ENCODE results near the gene FAM9C. TPM values are rescaled to one million over a fixed set of nuclear protein-coding genes. Genes with fewer than 3 reads are reported as not detected.
A peak's percentile ranks its signal among the peaks of the same experiment; 100 is the strongest.
"Not testable (repeated sequence)": the region's sequence is repeated elsewhere in the genome, so short reads cannot be mapped to it uniquely, and the experiment has no call there.

Gene FAM9C
- total RNA-seq (2014; rRNA removed; shearing (Covaris generic)): under 0.01 TPM in 1 of 2 replicates, not detected in the other

GRCh38 chrX:13044441-13044840 lies at the start of gene FAM9C:
Gene FAM9C (minus strand): TSS chrX:13044620. CDS start chrX:13043789, 831 bp downstream.
- no peak for DNase-seq (ENCODE audit: low read depth)

- no peak for DNase-seq (ENCODE audit: low read depth)
Measured at GRCh38 chrX:13093529-13094140, 49.2 kb upstream of the FAM9C start.

DNA sequence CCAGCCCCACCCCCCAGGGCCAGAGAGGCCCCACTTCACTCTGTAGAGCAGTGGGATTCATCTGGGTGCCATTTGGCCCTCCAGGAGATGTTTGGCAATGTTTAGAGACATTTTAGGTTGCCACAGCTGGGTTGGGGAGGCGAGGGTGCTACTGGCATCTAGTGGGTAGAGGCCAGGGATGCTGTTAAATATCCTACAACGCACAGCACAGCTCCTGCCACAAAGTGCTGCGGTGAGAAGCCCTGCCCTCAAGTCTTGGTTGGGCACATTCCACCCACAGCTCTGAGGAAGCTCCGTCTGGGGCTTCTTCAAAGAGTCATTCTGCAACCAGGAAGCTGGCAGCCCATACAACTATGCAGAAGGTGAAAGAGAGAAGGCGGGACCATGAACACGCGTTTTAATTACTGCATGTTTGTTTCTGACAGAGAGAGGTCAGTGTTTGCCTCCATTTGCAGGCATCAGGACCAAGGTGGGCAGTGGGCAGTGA lies 48.1 kb upstream of the FAM9C start:
- no peak for DNase-seq (ENCODE audit: low read depth)

DNA sequence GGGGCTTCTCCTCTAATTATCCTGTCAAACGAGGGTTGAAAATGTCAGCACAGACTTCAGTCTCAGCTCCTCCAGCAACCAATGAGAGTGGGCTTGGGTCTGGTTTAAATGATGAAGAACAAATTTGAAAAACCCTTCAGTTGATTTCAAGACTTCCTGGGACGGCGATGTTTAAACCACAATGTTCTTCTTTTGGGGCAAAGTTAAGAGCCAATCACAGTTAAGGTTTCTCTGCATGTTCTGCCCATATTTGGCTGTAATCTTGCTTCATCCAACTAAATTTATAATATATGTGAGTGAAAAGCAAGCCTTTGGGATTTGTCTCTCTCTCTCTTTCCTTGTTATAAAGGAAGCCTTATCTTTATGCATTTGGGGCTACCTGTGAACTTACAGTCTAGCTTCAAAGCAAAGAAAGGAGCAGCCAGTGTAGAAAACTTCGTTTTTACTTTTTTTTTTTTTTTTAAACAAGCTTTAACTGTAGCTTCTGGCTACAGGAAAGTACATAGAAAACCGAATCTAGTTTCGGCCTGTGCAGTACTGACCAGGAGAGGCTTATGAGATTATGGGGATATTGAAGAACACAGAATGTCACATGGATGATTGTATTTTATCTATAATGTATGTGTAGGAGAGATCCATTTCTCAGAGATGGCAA lies 46.8 kb upstream of the FAM9C start:
- no peak for DNase-seq (ENCODE audit: low read depth)

GRCh38 chrX:13090339-13091110 lies 46.1 kb upstream of the FAM9C start:
- DNase-seq (ENCODE audit: low read depth): no peak

DNA sequence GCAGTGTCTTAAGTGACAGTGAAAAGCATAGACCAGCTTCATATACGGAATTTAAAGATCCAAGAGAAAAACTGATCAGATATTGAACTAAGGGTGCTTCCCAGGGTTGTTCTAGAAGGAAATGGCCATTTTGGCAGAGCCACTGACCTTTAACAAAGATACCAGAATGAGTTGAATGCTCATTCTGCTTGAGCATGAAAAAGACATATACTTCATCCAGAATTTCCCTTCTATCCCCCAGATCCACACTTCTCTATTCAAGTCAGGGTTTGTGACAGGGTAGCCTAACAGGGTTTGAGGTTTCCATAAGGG lies 45.6 kb upstream of the FAM9C start:
- DNase-seq (ENCODE audit: low read depth): no peak

DNA sequence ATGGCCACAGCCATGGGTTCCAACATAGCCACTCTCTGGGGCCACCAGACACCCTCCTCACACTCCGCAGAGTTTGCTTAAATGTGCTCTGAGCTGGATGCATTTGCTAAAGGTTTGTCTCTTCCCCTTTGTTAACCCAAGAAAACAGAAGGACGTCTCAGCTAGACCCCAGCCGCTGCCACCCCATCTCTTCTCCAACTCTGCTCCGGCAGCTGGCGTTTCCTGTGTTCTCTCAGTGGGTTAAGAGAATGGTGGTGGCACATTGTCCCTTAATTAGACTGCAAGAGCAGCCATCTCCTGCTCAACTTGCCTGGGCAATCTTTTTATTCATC lies 43.7 kb upstream of the FAM9C start:
- DNase-seq (ENCODE audit: low read depth): no peak

DNA sequence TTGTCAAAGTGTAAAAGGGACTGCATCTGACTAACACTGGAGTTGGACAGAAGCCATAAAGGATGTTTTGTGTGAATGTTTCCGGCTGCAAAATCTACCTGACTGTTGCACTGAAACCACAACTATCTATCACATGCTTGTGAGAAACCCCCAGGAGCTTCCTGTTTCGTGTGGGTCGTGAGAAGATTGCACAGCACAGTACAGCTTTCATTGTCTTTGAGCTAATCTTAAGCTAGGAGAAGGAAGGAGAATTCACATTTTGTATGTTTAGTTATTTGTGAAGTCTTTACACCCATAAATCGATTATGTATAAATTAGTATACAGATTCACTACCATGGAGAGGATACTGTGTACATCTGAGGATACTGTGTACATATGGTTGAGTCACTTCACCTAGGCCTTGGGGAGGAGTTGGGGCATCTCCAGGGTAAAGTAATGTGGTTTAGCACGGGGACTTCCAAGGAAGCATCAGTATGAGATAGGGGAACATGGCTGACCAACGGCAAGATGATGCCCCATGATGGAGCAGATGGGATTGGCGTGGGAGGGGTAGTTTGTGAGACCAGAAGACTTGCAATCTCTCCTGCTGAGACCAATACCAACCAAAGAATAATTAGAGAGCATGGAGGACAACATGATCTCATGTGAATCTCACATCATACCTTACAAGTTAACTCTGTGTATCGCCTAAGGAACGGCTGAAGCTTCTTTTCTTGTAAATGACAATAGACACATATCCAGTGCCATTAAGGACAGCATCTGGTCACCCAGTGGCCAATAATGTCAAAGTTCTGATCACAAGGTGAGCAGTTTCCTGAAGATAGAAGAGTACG lies 43.1 kb upstream of the FAM9C start:
- DNase-seq (ENCODE audit: low read depth): peak; percentile 85

- DNase-seq (ENCODE audit: low read depth): not testable (repeated sequence)
Measured at GRCh38 chrX:13086793-13087321, 42.4 kb upstream of the FAM9C start.

GRCh38 chrX:13086076-13086475 lies 41.7 kb upstream of the FAM9C start:
- DNase-seq (ENCODE audit: low read depth): no peak

DNA sequence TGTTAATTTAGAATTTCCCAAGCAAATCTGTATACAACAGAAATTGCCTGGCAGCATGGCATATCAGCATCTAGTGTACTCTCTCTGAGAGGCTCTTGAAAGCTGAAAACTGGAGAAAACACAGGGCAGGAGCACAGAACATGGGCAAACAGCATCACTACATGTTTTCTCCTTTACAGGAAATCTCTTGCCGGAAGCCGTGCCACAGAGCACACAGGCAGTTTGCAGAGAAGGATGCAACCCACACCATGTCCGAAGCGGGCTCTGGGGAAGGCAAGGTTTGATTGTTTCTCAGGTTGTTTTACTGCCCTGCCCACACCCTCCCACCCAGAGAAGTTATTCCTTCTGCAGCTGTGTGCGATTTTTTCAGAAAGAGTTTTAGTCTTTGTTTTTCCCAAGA lies 41.1 kb upstream of the FAM9C start:
- DNase-seq (ENCODE audit: low read depth): no peak

DNA sequence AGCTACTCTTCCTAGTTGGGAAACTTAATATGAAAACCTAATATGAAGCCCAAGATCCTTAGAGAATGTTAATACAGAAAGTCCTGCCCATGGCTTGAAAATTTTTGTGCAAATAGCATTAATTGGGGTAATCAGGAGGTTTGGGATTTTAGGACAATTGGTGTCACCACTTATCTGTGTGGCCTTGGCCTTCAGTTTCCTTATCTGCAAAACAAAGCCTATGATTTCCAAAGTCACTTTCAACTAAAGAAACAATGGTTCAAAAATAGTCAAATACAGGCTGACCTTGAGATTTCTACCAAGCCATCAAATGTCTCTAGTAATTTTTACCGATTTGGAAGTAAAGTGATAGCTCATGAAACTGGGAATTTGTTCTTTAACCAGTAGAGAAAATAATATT lies 40.2 kb upstream of the FAM9C start:
- DNase-seq (ENCODE audit: low read depth): no peak

DNA sequence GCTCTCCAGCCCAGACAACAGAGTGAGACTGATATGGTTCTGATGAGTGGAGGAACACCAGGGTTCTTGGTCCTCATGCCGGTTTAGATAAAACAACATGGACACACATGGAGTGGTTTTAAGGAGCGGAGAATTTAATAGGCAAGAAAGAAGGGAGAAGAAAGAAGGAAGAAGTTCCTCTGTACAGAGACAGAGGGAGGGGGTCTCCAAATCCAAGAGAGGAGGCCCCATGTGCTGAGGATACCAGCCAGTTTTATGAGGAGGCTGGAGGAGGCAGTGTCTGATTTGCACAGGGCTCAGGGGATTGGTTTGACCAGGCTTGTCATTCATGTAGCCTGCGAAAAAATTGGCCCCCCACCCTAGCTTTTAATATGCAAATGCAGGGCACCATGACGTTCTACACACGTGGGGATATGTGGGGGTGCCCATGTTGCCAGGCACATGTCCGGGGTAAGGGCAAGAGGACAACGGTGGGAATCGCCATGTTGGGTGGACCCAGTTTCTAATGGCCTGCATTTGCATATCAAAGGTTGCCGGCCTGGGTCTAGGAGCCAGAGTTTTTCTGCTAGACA lies 39.4 kb upstream of the FAM9C start:
- DNase-seq (ENCODE audit: low read depth): not testable (repeated sequence)

DNA sequence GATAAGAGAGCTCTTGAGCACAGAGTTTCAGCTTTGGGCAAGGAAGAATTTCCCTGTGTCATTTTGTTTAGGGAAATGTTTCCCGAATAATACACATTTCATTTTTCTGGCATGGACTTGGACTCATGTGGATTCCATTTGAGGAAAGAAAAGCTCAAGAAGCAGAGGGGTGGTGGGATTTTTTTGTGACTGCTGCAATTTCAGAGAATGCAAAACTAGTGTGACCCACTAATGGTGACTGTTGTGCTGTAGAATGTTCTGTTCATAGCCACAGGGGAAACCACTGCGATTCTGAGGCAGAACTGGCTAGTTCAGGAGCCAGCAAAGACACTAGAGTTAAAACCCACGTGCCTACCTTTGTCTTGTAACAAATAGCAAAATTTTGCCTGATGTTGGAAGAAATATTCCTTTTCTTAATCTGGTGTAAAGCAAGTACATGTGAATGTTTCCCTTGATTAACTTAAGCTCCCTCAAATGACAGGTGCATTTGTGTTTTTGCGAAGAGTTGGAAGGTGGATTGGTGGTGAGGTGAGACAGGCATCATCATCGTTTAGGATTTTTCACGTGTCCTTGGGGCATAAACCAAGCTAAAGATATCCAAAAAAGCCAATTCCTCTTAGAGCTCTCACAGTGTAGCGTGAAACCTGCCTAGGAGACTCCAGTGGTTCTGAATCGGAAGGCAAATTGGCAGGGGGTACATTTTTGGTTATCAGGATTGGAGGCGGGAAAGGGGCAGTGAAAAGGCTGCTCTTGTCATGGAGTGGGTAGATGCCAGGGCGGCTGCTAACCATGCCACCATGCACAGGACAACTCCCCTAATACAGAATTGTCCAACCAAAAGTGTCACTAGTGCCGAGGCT lies 38.0 kb upstream of the FAM9C start:
- DNase-seq (ENCODE audit: low read depth): no peak

- no peak for DNase-seq (ENCODE audit: low read depth)
Measured at GRCh38 chrX:13081395-13082205, 37.2 kb upstream of the FAM9C start.

DNA sequence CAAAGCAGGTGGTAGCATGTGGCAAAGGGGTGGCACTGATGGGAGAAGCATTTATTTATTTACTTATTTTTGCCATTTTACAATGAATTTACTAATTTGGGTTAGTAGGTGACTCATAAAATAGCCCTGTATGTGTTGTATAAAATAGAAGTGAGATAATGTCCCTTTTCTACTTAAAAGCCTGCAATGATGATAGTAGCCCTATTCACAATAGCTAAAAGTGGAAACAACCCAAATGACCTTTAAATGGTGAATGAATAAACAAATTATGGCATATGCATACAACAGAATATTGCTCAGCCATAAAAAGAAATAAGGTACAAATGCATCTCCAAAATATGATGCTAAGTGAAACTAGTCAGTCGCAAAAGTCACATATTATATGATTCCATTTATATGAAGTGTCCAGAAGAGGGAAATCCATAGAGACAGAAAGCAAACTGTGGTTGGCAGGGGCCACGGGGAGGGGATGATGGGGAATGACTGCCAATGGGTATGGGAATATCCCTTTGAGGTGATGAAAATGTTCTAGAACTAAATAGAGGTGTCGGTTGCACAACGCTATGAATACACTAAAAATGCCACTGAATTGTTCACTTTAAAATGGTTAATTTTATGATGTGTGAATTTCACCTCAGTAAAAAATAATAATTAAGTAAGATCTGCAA lies 35.8 kb upstream of the FAM9C start:
- no peak for DNase-seq (ENCODE audit: low read depth)

- DNase-seq (ENCODE audit: low read depth): peak; percentile 91
Measured at GRCh38 chrX:13078739-13079444, 34.5 kb upstream of the FAM9C start.

DNA sequence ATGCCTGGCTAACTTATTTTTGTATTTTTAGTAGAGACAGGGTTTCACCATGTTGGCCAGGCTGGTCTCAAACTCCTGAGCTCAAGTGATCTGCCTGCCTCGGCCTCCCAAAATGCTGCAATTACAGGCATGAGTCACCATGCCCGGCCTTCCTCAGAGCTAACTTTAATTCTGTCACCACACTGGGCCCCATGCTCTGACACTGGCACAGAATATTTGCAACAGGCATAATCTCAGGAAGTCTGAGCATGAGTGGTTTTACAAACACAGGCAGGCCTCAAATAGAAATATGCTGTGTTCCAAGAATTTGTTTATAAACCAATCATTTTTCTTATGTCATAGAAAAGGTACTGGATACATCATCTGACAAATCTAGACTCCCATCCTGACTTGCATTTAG lies 32.7 kb upstream of the FAM9C start:
- peak; percentile 65 for DNase-seq (ENCODE audit: low read depth)

All from RPMI7951 (cell line).